ENCODE data around the gene SPTBN5.

The SPTBN5 gene

GRCh38 chr15:41893422-41894250 is at the start of gene SPTBN5:
Gene SPTBN5 (minus strand): TSS chr15:41894053. CDS start chr15:41893497, 556 bp downstream.
- DNase-seq (ENCODE audit: low read depth): no peak

GRCh38 chr15:41942886-41943285 is 49.0 kb upstream of the SPTBN5 start:
- DNase-seq (ENCODE audit: low read depth): no peak

- no peak for DNase-seq (ENCODE audit: low read depth)
These were observed 48.0 kb upstream of the SPTBN5 start for GRCh38 chr15:41941644-41942415.

GRCh38 chr15:41940441-41940857 is 46.6 kb upstream of the SPTBN5 start:
- peak; percentile 14 for DNase-seq (ENCODE audit: low read depth)

GRCh38 chr15:41939986-41940385 is 46.1 kb upstream of the SPTBN5 start:
- no peak for DNase-seq (ENCODE audit: low read depth)

GRCh38 chr15:41937568-41937923 is 43.7 kb upstream of the SPTBN5 start:
- DNase-seq (ENCODE audit: low read depth): no peak

- DNase-seq (ENCODE audit: low read depth): no peak
These were observed 43.1 kb upstream of the SPTBN5 start for GRCh38 chr15:41936649-41937567.

GRCh38 chr15:41936155-41936554 is 42.3 kb upstream of the SPTBN5 start:
- DNase-seq (ENCODE audit: low read depth): no peak

GRCh38 chr15:41935566-41936020 is 41.7 kb upstream of the SPTBN5 start:
- DNase-seq (ENCODE audit: low read depth): no peak

- no peak for DNase-seq (ENCODE audit: low read depth)
These were observed 41.0 kb upstream of the SPTBN5 start for GRCh38 chr15:41934843-41935242.

- DNase-seq (ENCODE audit: low read depth): no peak
These were observed 39.9 kb upstream of the SPTBN5 start for GRCh38 chr15:41933771-41934170.

- no peak for DNase-seq (ENCODE audit: low read depth)
These were observed 39.5 kb upstream of the SPTBN5 start for GRCh38 chr15:41933326-41933725.

- DNase-seq (ENCODE audit: low read depth): no peak
These were observed 38.8 kb upstream of the SPTBN5 start for GRCh38 chr15:41932511-41933289.

GRCh38 chr15:41932101-41932500 is 38.2 kb upstream of the SPTBN5 start:
- no peak for DNase-seq (ENCODE audit: low read depth)

- DNase-seq (ENCODE audit: low read depth): no peak
These were observed 37.0 kb upstream of the SPTBN5 start for GRCh38 chr15:41930867-41931222.

- peak; percentile 87 for DNase-seq (ENCODE audit: low read depth)
These were observed 36.5 kb upstream of the SPTBN5 start for GRCh38 chr15:41930221-41930866.

- DNase-seq (ENCODE audit: low read depth): no peak
These were observed 35.1 kb upstream of the SPTBN5 start for GRCh38 chr15:41928637-41929620.

- no peak for DNase-seq (ENCODE audit: low read depth)
These were observed 34.2 kb upstream of the SPTBN5 start for GRCh38 chr15:41928100-41928499.

- no peak for DNase-seq (ENCODE audit: low read depth)
These were observed 33.7 kb upstream of the SPTBN5 start for GRCh38 chr15:41927536-41927935.
